Measurements from ENCODE around the gene MYCL.

Gene MYCL, protein sequence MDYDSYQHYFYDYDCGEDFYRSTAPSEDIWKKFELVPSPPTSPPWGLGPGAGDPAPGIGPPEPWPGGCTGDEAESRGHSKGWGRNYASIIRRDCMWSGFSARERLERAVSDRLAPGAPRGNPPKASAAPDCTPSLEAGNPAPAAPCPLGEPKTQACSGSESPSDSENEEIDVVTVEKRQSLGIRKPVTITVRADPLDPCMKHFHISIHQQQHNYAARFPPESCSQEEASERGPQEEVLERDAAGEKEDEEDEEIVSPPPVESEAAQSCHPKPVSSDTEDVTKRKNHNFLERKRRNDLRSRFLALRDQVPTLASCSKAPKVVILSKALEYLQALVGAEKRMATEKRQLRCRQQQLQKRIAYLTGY

DNA sequence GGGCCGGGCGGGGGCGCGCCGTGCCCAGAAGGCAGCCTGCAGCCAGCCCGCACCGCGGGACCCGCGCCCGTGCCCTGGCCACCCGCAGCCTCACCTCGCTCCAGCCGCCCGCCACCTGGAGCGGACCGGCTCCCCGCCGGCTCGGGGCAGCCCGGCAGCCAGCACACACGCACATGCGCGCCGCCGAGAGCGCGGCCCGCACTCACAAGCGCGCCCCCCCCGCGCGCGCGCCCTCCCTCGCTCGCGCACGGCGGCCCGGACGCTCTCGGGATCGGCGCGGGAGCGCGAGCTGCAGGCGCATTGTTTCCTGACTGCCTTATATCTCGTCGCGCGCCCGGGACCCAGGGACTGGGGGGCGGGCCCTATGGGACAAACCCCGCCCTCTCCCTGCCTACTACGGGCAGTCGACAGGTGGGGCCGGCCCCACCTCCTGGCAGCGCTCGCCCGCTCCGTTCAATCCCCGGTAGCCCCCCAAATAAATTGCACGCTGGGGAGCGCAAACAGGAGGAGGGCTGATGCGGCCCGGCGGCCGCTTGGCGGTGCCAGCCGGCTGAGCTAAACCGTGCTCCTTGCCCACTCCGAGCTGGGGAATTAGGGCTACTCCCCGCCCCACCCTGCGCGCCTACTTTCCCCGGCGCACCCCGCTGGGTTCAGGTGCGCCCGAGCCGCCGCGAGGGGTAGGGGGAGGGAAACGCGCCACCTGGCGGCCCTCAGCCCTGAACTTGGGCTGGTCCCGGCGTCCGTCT, at the start of gene MYCL:
Gene MYCL (minus strand): TSS at position 204 of the 746 bp plus-strand sequence. CDS start 483 bp downstream, outside the sequence.
- DNase-seq, result peak; percentile 49

DNA sequence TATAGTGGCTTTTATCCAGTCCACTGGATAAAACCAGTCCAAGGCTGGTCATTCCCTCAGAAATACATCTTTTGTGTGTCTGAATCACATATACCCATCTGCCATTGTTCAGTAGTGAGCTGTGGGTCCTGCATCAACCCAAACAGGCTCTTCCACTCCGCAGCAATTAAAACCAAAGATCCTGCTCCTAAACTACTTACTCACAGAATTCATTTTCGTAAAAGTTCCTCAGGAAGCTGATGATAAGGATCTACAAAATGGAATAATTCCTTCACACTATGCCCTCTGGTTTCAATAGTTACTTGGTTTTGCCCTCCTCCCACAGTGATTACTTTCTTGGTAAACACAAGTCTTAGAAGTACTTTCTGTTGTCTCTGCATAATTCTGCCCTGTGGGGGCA, 48.2 kb upstream of the MYCL start:
- no peak for DNase-seq

DNA sequence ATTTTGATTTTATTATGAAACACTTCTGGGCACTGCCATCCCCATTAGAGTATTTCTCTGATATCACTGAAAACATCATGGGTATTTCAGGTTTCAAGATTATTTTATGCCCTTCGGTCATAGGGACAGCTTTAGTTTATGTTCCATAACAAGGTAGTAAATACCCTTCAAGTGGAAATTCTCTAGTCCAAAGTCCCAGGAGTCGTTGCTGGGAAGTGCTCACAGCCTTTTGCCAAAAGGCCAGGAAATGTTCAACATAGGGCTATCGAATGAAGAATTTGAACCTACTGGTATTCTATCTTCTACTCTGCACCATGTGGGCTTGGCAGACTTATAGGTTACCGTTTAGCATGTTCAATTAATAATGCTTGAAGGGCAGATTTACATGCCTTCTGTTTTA, 45.5 kb upstream of the MYCL start:
- no peak for DNase-seq

DNA sequence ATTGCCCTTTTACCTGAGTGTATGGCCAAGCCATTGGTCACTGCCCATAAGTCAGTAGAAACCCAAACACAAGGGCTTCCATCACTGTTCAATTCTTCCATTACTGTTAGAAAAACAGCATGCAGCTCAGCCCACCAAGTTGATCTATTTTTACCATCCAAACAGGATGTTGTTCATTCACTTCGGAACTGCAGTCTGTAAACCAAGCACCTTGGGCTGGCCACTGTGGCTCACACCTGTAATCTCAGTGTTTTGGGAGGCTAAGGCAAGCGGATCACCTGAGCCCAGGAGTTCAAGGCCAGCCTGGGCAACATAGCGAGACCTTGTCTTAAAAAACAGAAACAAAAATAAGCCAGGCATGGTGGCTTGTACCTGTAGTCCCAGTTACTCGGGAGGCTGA, 44.5 kb upstream of the MYCL start:
- DNase-seq, result no peak

DNA sequence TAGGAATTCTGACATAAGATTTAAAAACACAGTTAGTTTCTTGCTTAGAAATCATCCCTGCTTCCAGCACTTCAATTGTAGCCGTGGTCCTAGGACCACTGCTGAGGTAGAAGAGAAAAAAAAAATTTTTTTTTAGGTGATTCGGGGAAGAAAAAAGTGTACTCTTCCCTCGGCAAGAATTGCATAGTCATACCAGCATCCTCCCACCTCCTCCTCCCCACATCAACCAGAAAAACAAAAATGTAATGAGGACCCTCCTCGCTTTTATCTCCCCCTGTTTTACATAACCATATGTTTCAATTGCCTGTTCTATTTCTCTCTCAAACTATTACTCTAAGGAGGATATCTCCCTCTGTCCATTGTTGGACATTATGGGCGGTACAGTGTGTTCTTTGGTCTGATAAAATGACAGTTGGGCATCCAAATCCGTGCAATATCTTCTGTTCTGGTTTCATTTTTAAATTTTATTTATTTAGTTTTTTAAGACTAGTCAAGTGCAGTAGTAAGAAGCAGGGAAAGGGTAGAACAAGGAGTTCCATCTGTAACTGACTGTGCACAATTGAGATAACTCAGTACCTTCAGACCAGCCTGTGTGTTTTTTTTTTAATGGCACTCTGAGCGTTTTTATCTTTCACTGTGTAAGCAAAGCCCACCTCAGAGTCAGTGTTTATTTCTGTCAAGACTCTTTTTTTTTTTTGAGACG, 42.8 kb upstream of the MYCL start:
- no peak for DNase-seq

DNA sequence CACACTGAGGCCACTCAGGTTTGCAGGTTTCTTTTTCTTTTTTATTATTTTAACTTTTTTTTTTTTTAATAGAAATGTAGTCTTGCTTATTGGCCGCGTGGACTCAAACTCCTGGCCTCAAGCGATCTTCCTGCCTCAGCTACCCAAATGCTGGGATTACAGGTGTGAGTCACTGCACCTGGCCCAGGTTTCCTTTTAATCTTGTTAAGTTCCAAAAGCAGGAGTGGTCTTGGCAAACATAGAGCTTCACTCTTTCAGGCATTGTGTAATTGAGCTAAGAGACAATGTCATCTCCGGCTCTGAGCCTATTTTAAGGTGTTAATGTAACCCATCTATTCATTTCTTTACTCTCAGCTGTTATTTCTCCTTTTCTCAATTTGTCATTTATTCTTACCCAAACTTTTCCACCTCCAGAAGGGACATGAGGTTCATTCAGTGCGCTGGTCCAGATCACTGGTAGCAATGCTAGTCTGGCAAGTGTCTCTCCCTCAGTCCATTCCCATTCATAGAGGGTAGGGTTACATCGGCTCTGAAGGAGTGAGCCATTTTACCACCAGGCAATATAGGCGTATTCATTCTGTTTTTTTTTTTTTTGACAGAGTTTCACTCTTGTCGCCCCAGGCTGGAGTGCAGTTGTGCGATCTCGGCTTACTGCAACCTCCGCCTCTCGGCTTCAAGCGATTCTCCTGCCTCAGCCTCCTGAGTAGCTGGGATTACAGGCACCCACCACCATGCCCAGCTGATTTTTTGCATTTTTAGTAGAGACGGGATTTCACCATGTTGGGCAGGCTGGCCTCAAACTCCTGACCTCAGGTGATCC, 42.0 kb upstream of the MYCL start:
- no peak for DNase-seq

DNA sequence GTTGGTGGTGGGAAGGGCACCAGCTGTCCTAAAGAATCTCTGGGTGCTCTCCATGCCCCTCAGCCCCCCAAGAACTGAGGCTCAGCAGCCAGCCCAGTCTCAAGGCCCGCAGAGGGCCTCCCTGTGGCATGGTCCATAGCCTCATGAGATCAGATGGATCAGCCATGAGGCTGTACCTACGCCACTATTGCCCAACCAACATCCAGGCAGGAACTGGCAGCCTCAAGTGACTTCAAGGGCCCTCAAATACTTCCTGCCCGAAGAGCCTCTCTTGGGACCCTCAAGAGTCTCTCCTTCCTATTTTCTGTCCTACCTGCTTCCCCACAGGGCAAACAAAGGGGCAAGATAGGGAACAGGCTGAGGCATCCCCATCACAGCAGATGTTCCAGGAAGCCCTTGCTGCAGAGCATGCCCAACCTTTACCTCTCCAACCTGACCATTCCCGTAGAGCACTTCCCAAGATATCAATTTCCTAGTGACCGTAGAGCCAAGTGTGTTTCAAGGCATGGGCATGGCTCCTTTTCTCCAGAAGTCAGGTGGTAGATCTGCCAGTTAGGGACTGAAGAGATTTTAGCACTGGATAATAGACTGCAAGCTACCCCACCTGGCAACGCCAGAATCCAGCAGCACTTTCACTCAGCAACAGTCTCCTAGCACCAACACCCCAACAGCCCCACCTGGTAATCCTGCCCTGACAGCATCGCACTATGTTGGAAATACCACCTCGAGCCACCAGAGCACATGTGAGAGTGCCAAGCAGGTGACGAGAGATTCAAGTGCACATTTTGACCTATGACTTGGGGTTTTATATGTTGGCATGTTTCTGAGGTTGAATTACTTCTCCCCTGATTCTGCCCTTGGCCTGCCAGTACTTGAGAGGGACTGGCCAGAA, 39.5 kb upstream of the MYCL start:
- no peak for DNase-seq

DNA sequence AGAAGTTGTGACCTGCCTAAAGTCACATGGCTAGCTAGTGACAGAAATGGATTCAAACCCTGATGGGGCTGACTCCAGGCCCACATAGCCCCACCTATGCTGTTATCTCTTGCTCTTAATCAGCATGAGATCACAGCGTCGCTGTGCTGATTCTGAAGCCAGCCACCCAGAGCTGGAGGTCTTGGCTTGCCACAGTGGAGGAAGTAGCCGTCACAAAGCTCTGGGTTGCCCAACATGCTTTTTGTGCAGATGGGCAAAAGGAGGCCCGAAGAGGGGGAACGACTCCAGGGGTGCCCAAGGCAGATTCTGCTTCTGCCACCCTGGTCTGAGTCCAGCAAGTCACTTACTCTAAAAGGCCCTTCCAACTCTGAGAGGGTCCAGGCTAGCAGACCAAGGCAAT, 38.5 kb upstream of the MYCL start:
- no peak for DNase-seq

DNA sequence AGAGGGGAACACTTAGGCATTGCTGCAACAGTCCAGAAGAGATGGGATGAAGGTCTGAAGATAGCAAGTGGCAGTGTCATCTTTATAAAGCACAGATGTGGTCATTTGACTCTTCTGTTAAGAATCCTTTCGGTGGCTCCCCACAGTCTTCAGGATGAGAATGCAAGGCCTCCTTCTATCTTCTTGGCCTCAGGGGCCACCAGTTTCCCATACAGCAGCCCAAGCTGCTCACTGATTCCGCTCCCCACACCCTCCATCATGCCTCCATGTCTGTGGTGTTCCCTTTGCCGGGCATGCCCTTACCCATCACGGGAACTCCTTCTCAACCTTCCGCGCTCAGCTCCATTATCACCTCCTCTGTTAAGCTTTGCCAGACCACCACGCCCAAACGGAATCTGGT, 37.1 kb upstream of the MYCL start:
- DNase-seq, result no peak

DNA sequence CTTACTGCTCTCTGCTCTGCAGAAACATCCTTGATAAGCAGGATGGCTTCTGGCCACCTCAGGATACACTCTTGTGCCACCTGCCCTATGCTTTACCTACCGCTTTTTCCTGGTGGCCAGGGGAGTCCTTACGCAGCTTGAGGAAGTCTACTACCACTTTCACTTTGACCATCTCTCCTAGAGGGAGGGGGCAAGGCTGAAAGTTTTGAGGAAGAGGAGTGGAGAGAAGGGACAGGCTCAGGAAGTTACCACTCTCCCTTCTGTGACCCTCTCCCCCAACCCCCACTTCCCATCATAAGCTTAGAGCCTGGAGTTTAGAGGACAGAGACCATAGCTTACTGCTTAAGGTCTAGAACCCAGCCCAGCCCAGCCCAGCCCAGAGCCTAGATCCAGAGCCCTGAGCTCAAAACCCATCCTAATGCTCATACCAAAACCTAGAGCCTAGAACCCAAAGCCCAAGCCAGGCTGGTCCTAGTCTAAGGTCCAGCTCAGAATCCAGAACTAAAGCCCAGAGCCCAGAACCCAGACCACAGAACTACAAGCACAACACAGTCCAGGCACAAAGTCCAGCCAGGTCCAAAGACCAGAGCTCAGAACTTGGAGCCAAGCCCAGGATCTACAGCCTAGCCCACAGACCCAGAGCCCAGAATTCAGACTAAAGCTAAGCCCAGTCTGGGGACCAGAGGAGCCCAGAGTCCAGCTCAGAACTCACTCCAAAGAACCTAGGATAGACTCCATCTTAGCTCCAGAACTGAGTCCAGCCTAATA, 35.2 kb upstream of the MYCL start:
- DNase-seq, result no peak

DNA sequence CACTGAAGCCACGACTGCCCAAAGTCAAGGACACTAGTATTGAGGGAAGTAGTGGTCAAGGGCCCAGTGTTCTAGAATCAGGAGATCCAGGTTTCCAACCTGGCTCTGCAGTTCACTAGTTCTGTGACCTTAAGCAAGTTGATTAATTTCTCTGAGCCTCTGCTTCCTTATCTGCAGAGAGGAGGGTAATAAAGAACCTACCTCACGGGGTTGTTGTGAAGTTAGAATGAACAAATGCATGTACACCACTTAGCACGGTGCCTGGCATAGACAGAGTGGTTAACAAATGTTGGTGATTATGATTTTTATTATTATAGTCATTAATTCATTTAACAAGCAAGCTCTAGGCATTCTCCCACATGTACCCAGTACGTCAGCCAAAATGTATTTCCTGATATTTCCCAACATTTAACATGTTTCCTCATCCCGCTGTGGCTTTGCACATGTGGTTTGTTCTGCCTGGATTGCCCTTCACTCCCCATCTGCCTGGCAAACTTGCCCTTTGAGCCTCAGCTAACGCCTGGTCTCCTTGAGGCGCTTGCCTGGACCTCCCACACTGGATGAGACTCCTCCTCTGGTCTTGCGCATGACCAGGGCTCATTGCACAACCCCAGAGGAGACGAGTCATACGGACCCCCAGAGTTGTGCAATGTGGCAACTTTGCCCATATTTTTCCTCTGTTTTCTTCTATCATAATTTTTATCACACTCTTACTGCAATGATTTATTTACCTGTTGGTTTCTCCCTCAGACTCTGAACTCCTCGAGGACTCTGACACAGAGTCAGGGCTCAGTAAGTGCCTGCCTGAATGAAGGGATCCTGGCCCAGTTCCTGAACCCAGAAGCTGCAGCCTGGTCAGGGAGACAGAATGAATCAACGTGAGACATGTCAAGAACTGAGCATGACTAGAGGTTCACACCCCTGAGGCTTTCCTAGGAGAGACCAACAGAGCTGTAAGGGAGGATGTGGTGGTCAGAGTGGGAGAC, 32.5 kb upstream of the MYCL start:
- DNase-seq, result no peak

DNA sequence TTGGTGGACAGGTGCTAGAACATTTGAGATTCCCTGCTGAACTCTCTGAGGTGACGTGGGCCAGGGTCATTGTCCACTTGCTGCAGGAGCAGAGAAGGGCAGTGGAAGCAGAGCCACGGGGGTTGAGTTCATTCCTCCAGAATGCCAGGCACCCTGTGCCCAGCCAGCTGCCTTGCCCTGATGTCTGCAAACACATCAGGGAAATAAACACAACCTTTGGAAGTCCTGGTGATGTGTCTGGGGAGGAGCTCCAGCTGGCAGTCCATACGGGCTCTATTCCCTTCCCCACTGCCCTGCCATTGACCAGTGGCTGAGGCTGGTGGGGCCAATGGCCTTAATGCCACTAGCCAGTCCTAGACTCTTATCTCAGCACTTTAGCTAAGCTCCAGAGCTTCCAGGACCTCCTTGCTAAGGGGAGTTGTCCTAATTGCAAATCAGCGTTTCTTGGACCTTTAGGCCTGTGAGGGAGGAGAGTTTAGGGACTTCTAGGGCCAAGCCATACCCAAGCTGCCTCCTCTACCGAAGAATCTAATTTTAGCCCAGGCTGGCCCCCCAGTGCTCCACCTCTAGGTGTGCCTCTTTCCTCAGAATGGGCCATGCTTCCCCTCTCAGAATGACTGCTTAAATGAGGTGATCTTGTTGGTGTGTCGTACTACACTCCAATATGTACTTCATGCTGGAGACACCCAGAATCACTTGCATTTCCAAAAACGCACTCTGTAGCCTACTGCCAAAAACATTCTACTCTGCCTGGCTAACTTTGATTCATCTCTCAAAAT, 27.3 kb upstream of the MYCL start:
- DNase-seq, result no peak

DNA sequence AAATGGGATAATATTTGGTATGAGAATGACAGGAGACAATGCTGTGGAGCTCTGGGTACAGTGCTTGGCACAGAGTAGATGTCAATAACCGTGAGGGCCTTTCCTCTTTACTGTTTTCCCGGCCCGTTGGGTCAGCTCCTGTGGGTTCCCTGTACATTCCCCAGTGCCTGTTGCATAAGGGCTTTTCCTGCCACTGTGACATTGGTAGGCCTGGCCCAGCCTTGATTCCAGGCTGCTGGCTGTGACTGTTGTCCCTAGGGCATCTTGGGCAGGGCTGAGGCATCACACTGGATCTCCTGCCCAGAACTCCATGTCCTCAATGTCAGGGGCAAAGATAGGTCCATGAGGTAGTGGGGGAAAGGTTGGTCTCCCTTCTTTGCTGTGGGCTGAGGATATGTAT, 25.8 kb upstream of the MYCL start:
- no peak for DNase-seq

DNA sequence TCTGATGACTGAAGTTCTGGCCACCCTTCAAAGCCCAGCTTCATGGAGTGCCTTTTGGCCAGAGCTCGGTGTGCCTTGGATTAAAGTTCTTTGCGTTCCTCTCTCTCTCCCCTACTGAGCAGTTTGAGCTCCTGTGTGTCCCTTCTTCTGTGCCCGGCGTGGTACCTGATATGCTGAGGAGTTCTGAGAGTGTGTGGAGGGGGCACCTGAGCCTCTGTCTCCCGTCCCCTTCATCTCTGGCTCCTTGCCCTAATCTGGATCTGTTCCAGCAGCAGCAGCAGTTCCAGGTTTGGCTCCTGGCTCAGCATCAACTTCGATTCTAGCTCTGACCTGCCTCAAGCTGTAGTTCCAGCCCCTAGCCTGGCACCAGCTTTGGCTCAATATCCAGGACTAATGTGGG, 25.1 kb upstream of the MYCL start:
- DNase-seq, result no peak

DNA sequence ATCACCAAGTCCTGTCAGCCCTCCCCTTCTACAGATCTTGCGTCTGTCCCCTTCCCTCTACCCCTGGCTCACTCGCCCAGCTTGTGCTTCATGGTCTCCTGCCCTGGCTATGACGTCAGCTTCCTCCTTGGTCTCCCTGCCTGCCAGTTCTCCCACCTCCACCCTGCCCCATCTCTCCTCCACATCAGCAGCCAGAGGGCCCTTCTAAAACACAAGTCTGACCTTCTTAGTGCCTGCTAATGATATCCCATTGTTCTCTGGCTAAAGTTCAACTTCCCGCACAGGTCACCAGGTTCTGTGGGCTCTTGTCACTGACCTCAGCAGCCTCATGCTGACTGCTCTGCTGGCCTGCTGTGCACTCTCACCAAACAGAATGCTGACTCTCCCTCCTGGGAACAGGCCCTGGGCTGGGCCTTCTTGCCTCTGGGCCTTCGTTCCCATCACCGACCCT, 24.7 kb upstream of the MYCL start:
- DNase-seq, result no peak

DNA sequence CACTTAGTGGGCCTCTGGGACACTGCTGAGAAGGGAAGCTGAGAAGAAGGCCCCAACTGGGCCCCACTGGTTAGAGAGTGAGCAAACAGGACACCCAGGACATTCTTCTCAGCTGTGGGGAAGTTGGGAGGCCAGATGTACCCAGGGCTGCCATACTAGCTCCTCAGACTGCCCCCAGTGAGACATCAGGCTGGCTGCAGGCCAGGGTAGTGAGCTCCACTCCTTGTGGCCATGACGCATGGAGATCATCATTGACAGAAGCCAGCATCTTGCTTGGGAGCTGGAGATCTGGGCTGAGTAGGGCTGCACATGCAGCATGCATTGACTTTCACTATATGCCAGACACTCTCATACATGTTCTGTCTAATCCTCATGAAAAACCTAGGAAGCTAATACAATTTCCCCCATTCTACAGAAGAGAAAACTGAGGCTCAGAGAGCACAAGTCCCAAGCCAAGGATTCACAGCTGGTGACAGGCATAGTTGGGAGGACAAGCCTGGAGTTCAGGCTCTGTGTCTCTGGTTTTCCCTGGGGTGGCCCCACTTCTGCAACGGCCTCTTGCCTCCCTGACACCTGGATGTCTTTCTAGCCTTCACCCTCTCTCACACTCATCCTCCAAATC, 24.1 kb upstream of the MYCL start:
- no peak for DNase-seq

DNA sequence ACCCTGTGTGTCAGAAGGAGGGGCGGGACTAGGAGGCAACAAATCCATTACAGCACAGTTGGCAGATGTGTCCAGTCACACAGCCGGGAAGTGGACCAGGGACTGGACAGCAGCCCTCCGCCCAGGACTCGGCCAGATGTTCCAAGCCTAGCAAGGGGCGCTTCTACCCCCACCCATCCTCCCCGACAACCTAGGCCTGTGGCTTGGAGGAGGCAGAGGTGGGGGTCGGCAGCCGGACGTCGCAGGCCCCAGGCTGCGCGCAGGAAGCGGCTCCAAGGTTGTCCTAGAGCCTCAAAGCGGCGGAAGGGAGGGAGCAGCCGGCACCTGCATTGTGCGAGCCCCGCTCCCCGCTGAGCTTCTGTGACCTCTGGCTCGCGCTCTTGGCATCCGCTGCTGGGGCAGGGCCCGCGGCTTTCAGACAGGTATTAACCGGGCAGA, 20.6 kb upstream of the MYCL start:
- DNase-seq, result no peak

DNA sequence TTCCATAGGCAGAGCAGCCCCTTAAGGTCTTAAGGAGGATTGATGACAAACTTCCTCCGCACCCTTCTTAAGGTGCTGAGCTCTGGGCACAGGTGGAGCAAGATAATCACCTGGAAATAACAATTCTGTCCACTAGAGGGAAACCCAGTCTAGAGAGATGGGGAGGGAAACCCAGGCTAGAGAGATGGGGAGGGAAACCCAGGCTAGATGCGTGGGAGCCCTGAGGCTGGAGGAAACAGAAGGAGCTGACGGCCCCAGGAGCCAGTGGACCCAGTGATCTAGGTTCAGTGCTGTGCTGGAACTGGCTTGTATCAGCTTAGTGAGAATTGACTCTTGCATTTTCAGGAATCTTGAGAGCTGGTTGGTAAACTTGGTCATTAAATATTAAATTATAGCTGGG, 17.8 kb upstream of the MYCL start:
- DNase-seq, result no peak
